HCT116 (cell line): Measurements from ENCODE around the gene KCNK3. TPM values are rescaled to one million over a fixed set of nuclear protein-coding genes. Genes with fewer than 3 reads are reported as not detected.

Source experiments
- ATAC-seq: fragments of 200-7000 bp; cut with Tn5 transposase; 2 replicates; pipeline ENCODE4 v1.9.1; 2020; ENCODE audit warnings: mild to moderate bottlenecking, moderate library complexity
- BruUV-seq: library from RNA; stranded (reverse); fragments of 400-500 nt; replicated peaks from 2 replicates; lab custom pipeline; 2021; lab: Mats Ljungman, UMichigan
- CTCF ChIA-PET: fragments of 300-600 bp; sonication (Branson Sonifier 250); formaldehyde crosslinking; loops from one replicate; lab custom pipeline; 2021; ENCODE audit warnings: antibody characterized with exemption; lab: Charles Lee
- POLR2A ChIA-PET: fragments of 300-600, 350-600 bp; sonication (Branson Sonifier 250); formaldehyde crosslinking; loops from one replicate; lab custom pipeline; 2021; ENCODE audit warnings: antibody characterized with exemption; lab: Charles Lee
- RAD21 ChIA-PET, 2 experiments: fragments of 300-600 bp; sonication (Branson Sonifier 250); formaldehyde crosslinking; loops; one replicate each; lab custom pipeline; 2023; ENCODE audit warnings: low total read pairs in 2 of 2; ENCODE audit not compliant: uncharacterized antibody in 2 of 2, unreplicated experiment in 2 of 2, low non-redundant PET in 1 of 2; lab: Charles Lee
- DNase-seq: peaks from one replicate; pipeline ENCODE4 v3.0.0-alpha.2; 2010; ENCODE audit warnings: low read depth, low spot score
- H2AFZ ChIP-seq: fragments of 200-600 bp; shearing (Covaris generic), sonication (generic); 2 replicates; pipeline ENCODE4 v1.6.1; 2017; ENCODE audit warnings: low read depth, mixed run types, mixed read lengths, antibody characterized with exemption, low read length; ENCODE audit not compliant: poor library complexity, severe bottlenecking
- H3K27ac ChIP-seq: 2 replicates; pipeline ENCODE4 v1.5.1; 2012; ENCODE audit warnings: low read depth, low read length
- H3K27me3 ChIP-seq: fragments of 200-600 bp; sonication (generic); 2 replicates; pipeline ENCODE4 v1.6.1; 2016; ENCODE audit warnings: mixed run types, low read length, mixed read lengths; ENCODE audit not compliant: insufficient read depth
- H3K36me3 ChIP-seq, 2 experiments: fragments of 200-500 bp in 1 of 2; fragments of 200-600 bp in 1 of 2; sonication (Bioruptor generic) in 1 of 2; sonication (generic) in 1 of 2; 2 replicates each; pipeline versions ENCODE4 v1.5.1 to v1.6.1; 2014 to 2016; ENCODE audit warnings: low read length in 2 of 2, inconsistent platforms in 1 of 2, mixed read lengths in 1 of 2, mixed run types in 1 of 2; ENCODE audit not compliant: insufficient read depth in 2 of 2, control insufficient read depth in 1 of 2
- H3K4me1 ChIP-seq, 2 experiments: fragments of 200-600 bp in 1 of 2; sonication (generic) in 1 of 2; 2 replicates each; pipeline versions ENCODE4 v1.5.1 to v1.6.1; 2012 to 2017; ENCODE audit warnings: low read length in 2 of 2, inconsistent platforms in 1 of 2, mild to moderate bottlenecking in 1 of 2, mixed read lengths in 1 of 2, mixed run types in 1 of 2, moderate library complexity in 1 of 2; ENCODE audit not compliant: insufficient read depth in 2 of 2, control insufficient read depth in 1 of 2
- H3K4me2 ChIP-seq: fragments of 200-600 bp; sonication (generic); 2 replicates; pipeline ENCODE4 v1.6.1; 2017; ENCODE audit warnings: mixed run types, low read length, mixed read lengths
- H3K4me3 ChIP-seq, 2 experiments: fragments of 200-600 bp in 1 of 2; sonication (generic) in 1 of 2; replicated peaks in 1 of 2; 2 replicates each; pipeline ENCODE4 v1.5.1; 2011 to 2016; ENCODE audit warnings: low read length in 2 of 2, control low read depth in 1 of 2, low read depth in 1 of 2, mild to moderate bottlenecking in 1 of 2, mixed read lengths in 1 of 2, mixed run types in 1 of 2
- H3K79me2 ChIP-seq: fragments of 200-600 bp; sonication (generic); 2 replicates; pipeline ENCODE4 v1.6.1; 2017; ENCODE audit warnings: mild to moderate bottlenecking, mixed run types, low read length, moderate library complexity, mixed read lengths; ENCODE audit not compliant: insufficient read depth
- H3K9ac ChIP-seq: fragments of 200-600 bp; sonication (generic); 2 replicates; pipeline ENCODE4 v1.6.1; 2016; ENCODE audit warnings: low read length, mixed read lengths
- H3K9me2 ChIP-seq: fragments of 200-600 bp; sonication (generic), shearing (Covaris generic); 2 replicates; pipeline ENCODE4 v1.6.1; 2017; ENCODE audit warnings: mixed run types, mild to moderate bottlenecking, moderate library complexity; ENCODE audit not compliant: insufficient read depth
- H3K9me3 ChIP-seq, 2 experiments: fragments of 200-500 bp in 1 of 2; fragments of 200-600 bp in 1 of 2; sonication (Bioruptor generic) in 1 of 2; sonication (generic) in 1 of 2; 2 replicates each; pipeline ENCODE4 v1.6.1; 2014 to 2017; ENCODE audit warnings: low read length in 2 of 2, mixed read lengths in 2 of 2, inconsistent platforms in 1 of 2, low read depth in 1 of 2, mild to moderate bottlenecking in 1 of 2, mixed run types in 1 of 2, moderate library complexity in 1 of 2; ENCODE audit not compliant: control insufficient read depth in 1 of 2, insufficient read depth in 1 of 2
- H4K20me1 ChIP-seq: fragments of 200-600 bp; sonication (generic), shearing (Covaris generic); 2 replicates; pipeline ENCODE4 v1.6.1; 2017; ENCODE audit warnings: mixed run types, mild to moderate bottlenecking, moderate library complexity; ENCODE audit not compliant: insufficient read depth
- CEBPB ChIP-seq: IDR thresholded peaks from 2 replicates; pipeline ENCODE4 v1.6.1; 2012; ENCODE audit warnings: low read depth
- EZH2 ChIP-seq: fragments of 200-600 bp; sonication (generic); IDR thresholded peaks from 2 replicates; pipeline ENCODE4 v1.6.1; 2017; ENCODE audit warnings: antibody characterized with exemption, mixed run types
- EZH2phosphoT487 ChIP-seq: fragments of 200-600 bp; IDR thresholded peaks from 2 replicates; pipeline ENCODE4 v1.6.1; 2018; ENCODE audit warnings: antibody characterized with exemption, borderline replicate concordance
- POLR2A ChIP-seq: IDR thresholded peaks from 2 replicates; pipeline ENCODE4 v1.7.0; 2011; ENCODE audit warnings: borderline replicate concordance; ENCODE audit not compliant: insufficient read depth, insufficient read length; ENCODE audit errors: extremely low read depth
- POLR2AphosphoS5 ChIP-seq: IDR thresholded peaks from 2 replicates; pipeline ENCODE4 v1.6.1; 2011; ENCODE audit warnings: mild to moderate bottlenecking, low read depth, low read length, moderate library complexity
- TCF7L2 ChIP-seq: IDR thresholded peaks from 2 replicates; pipeline ENCODE4 v1.7.0; 2011; ENCODE audit warnings: borderline replicate concordance, inconsistent platforms; ENCODE audit not compliant: insufficient read depth, insufficient read length; ENCODE audit errors: extremely low read depth
- intact Hi-C: fragments of 100-400 bp; cut with micrococcal nuclease; formaldehyde crosslinking; loops from 2 replicates; pipeline ENCODE4 v1.10.0; 2022
- total RNA-seq: library from RNA; stranded (reverse); gene quantifications from one replicate; pipeline ENCODE4 v1.2.1, GENCODE V29; 2021; ENCODE audit not compliant: unreplicated experiment
- TF ChIP-seq, protein P1 (sequence below): IDR thresholded peaks from 2 replicates; pipeline ENCODE4 v1.6.1; 2012; ENCODE audit warnings: low read depth
- TF ChIP-seq, protein P2 (sequence below): IDR thresholded peaks from 2 replicates; pipeline ENCODE4 v1.6.1; 2012

KCNK3 gene
- total RNA-seq, 1 experiment from 2014 or later: 0.71 TPM

DNA sequence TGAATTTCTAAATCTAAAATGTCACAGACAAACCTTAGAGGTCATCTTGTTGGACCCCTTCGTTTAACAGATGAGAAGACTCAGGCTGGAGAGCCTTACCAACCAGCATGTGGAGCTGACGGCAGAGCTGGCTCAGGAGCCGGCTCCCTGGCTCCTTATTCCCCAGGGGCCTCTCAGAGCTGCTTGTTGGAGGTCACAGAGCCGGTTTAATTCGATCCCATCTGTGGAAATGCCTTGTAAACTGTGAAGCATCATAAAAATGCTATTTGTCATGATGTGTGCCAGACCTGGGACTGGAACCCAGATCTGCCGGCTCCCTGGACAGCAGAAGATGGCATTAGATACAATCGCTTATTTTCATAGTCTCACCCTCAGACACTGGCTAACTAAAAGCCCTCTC is 43.2 kb upstream of the KCNK3 start (continued):
- TF ChIP-seq, protein P1, sequence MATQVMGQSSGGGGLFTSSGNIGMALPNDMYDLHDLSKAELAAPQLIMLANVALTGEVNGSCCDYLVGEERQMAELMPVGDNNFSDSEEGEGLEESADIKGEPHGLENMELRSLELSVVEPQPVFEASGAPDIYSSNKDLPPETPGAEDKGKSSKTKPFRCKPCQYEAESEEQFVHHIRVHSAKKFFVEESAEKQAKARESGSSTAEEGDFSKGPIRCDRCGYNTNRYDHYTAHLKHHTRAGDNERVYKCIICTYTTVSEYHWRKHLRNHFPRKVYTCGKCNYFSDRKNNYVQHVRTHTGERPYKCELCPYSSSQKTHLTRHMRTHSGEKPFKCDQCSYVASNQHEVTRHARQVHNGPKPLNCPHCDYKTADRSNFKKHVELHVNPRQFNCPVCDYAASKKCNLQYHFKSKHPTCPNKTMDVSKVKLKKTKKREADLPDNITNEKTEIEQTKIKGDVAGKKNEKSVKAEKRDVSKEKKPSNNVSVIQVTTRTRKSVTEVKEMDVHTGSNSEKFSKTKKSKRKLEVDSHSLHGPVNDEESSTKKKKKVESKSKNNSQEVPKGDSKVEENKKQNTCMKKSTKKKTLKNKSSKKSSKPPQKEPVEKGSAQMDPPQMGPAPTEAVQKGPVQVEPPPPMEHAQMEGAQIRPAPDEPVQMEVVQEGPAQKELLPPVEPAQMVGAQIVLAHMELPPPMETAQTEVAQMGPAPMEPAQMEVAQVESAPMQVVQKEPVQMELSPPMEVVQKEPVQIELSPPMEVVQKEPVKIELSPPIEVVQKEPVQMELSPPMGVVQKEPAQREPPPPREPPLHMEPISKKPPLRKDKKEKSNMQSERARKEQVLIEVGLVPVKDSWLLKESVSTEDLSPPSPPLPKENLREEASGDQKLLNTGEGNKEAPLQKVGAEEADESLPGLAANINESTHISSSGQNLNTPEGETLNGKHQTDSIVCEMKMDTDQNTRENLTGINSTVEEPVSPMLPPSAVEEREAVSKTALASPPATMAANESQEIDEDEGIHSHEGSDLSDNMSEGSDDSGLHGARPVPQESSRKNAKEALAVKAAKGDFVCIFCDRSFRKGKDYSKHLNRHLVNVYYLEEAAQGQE: no peak
- TF ChIP-seq POLR2AphosphoS5: no peak
- no peak for TF ChIP-seq EZH2phosphoT487
- TF ChIP-seq, protein P2, sequence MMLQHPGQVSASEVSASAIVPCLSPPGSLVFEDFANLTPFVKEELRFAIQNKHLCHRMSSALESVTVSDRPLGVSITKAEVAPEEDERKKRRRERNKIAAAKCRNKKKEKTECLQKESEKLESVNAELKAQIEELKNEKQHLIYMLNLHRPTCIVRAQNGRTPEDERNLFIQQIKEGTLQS: no peak
- no peak for TF ChIP-seq EZH2
- no peak for TF ChIP-seq CEBPB

DNA sequence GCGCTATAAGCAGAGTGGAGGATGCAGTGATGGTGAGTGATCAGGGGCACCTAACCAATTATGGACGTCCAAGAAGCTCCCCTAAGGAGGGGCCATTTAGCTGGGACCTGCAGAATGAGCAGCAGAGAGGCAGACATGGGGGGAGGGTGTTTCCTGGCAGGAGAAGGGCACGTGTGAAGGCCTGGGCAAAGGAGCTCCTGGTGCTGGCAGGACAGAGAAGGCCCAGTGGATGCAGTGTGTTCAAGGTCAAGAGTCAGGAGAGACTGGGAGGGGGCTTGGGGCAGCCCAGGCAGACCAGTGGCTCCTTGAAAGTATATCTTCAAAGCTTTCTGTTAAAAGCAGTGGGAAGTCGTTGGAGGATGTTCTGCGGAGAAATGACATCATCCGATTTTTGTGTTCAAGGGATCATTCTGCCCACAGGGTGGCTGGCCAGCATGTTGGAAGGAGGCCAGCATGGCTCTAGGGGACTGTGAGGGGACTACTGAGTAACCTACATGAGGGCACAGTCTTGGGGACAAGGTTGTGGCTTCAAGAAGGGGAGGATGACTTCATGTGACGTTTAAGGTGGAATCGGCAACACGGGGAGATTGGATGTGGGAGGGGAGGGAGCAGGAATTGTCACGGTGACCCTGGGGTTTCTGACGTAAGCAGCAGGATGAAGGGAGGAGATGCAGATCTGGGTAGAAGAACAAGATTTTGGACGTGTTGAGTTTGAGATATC is 42.4 kb upstream of the KCNK3 start:
- intact Hi-C loops: no loop called here
- CTCF ChIA-PET: no interaction called here
- BruUV-seq: no TSS peak

More for the DNA sequence above, 42.4 kb upstream of the KCNK3 start:
- Histone ChIP-seq H3K4me2 (no peak overlapping the region), H3K4me3 (no peak overlapping the region), H3K27me3 (peaks cover 22% of the 10 kb centered on the region), H3K36me3 (no peaks in the 10 kb centered on the region), H2AFZ (no peak overlapping the region), H3K27ac (no peak overlapping the region), H3K9ac (no peak overlapping the region), H3K9me2 (no peaks in the 10 kb centered on the region), H3K9me3 (no peaks in the 10 kb centered on the region), H3K4me1 (no peaks in the 10 kb centered on the region), H3K79me2 (no peaks in the 10 kb centered on the region), H4K20me1 (no peaks in the 10 kb centered on the region)
- TF ChIP-seq POLR2A (no peak), TCF7L2 (peak; percentile 9)
- POLR2A ChIA-PET: no interaction called here
- RAD21 ChIA-PET: no interaction called here
- ATAC-seq: no peak
- no peak for DNase-seq
